ENCODE data around the gene OR9I1.

- TF ChIP-seq EP300 (IDR thresholded peaks at IDR 0.05; ENCODE audit: borderline replicate concordance in 1 of 2, control insufficient read depth in 1 of 2, low read depth in 2 of 2, low read length in 2 of 2), result no peak
- no peak for TF ChIP-seq ELK1 (IDR thresholded peaks at IDR 0.05; ENCODE audit: low read depth, low read length)
- TF ChIP-seq, protein P1, sequence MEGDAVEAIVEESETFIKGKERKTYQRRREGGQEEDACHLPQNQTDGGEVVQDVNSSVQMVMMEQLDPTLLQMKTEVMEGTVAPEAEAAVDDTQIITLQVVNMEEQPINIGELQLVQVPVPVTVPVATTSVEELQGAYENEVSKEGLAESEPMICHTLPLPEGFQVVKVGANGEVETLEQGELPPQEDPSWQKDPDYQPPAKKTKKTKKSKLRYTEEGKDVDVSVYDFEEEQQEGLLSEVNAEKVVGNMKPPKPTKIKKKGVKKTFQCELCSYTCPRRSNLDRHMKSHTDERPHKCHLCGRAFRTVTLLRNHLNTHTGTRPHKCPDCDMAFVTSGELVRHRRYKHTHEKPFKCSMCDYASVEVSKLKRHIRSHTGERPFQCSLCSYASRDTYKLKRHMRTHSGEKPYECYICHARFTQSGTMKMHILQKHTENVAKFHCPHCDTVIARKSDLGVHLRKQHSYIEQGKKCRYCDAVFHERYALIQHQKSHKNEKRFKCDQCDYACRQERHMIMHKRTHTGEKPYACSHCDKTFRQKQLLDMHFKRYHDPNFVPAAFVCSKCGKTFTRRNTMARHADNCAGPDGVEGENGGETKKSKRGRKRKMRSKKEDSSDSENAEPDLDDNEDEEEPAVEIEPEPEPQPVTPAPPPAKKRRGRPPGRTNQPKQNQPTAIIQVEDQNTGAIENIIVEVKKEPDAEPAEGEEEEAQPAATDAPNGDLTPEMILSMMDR (IDR thresholded peaks at IDR 0.05 in 2 of 3, conservative IDR thresholded peaks at IDR 0.05 in 1 of 3; ENCODE audit: control insufficient read depth in 2 of 3, extremely low read depth in 1 of 3, insufficient read depth in 1 of 3, low read depth in 3 of 3, low read length in 3 of 3), result no peak
- no peak for TF ChIP-seq HDGF (IDR thresholded peaks at IDR 0.05)
- no peak for TF ChIP-seq CEBPB (IDR thresholded peaks at IDR 0.05; ENCODE audit: borderline replicate concordance in 1 of 2, low read depth in 2 of 2, low read length in 2 of 2)
- TF ChIP-seq NFYB (IDR thresholded peaks at IDR 0.05; ENCODE audit: insufficient read depth, low read depth, low read length), result no peak
- no peak for TF ChIP-seq EZH2 (IDR thresholded peaks at IDR 0.05; ENCODE audit: borderline replicate concordance, control insufficient read depth, low read depth, low read length)
- TF ChIP-seq POLR2A (IDR thresholded peaks at IDR 0.05; ENCODE audit: low read depth, low read length), result no peak
- no peak for TF ChIP-seq CREB1 (IDR thresholded peaks at IDR 0.05; ENCODE audit: low read depth)
- TF ChIP-seq, protein P2, sequence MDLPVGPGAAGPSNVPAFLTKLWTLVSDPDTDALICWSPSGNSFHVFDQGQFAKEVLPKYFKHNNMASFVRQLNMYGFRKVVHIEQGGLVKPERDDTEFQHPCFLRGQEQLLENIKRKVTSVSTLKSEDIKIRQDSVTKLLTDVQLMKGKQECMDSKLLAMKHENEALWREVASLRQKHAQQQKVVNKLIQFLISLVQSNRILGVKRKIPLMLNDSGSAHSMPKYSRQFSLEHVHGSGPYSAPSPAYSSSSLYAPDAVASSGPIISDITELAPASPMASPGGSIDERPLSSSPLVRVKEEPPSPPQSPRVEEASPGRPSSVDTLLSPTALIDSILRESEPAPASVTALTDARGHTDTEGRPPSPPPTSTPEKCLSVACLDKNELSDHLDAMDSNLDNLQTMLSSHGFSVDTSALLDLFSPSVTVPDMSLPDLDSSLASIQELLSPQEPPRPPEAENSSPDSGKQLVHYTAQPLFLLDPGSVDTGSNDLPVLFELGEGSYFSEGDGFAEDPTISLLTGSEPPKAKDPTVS (IDR thresholded peaks at IDR 0.05; ENCODE audit: low read depth, low read length), result no peak
- TF ChIP-seq ATF7 (IDR thresholded peaks at IDR 0.05; ENCODE audit: low read depth), result no peak
- TF ChIP-seq, protein P3, sequence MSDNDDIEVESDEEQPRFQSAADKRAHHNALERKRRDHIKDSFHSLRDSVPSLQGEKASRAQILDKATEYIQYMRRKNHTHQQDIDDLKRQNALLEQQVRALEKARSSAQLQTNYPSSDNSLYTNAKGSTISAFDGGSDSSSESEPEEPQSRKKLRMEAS (IDR thresholded peaks at IDR 0.05; ENCODE audit: low read depth, low read length), result no peak
Observed at GRCh38 chr11:58133309-58134076, 8.2 kb upstream of the OR9I1 start.

Data from GM12878 (cell line).